Neuronal stem cell (in vitro differentiated cells): ENCODE results near the gene PSMA6.

ENCODE experiments used
- DNase-seq: peaks from one replicate; pipeline ENCODE4 v3.0.0-alpha.2; 2013; ENCODE audit warnings: low spot score
- H2AFZ ChIP-seq: one replicate; pipeline ENCODE4 v1.6.1; 2013; ENCODE audit warnings: mild to moderate bottlenecking, low read length, inconsistent platforms
- H2AK5ac ChIP-seq: 2 replicates; pipeline ENCODE4 v1.6.1; 2013; ENCODE audit warnings: low read depth, mild to moderate bottlenecking, inconsistent platforms, low read length, moderate library complexity, mixed read lengths
- H2BK120ac ChIP-seq: 2 replicates; pipeline ENCODE4 v1.6.1; 2013; ENCODE audit warnings: low read depth, mild to moderate bottlenecking, inconsistent platforms, low read length, moderate library complexity, mixed read lengths
- H2BK12ac ChIP-seq: one replicate; pipeline ENCODE4 v1.6.1; 2013; ENCODE audit warnings: low read length, inconsistent platforms
- H2BK15ac ChIP-seq: 2 replicates; pipeline ENCODE4 v1.6.1; 2013; ENCODE audit warnings: mild to moderate bottlenecking, low read length, inconsistent platforms, mixed read lengths
- H2BK5ac ChIP-seq: one replicate; pipeline ENCODE4 v1.6.1; 2013; ENCODE audit warnings: inconsistent platforms, mild to moderate bottlenecking, low read length, moderate library complexity
- H3K14ac ChIP-seq: one replicate; pipeline ENCODE4 v1.6.1; 2013; ENCODE audit warnings: low read length, inconsistent platforms
- H3K18ac ChIP-seq: 2 replicates; pipeline ENCODE4 v1.6.1; 2013; ENCODE audit warnings: low read length, inconsistent platforms
- H3K23ac ChIP-seq: 2 replicates; pipeline ENCODE4 v1.6.1; 2013; ENCODE audit warnings: low read depth, mild to moderate bottlenecking, mixed read lengths, low read length, inconsistent platforms; ENCODE audit not compliant: poor library complexity
- H3K27ac ChIP-seq: replicated peaks from 3 replicates; pipeline ENCODE4 v1.5.1; 2013; ENCODE audit warnings: low read length, inconsistent platforms
- H3K27me3 ChIP-seq, 3 experiments: 2 replicates each; pipeline ENCODE4 v1.6.1; 2013; ENCODE audit warnings: low read length in 3 of 3, mild to moderate bottlenecking in 2 of 3, inconsistent platforms in 1 of 3, low read depth in 1 of 3, mixed read lengths in 1 of 3, moderate library complexity in 1 of 3; ENCODE audit not compliant: control insufficient read depth in 3 of 3, insufficient read depth in 3 of 3
- H3K36me3 ChIP-seq, 2 donors: replicated peaks in 1 of 2; 2 replicates each; pipeline ENCODE4 v1.6.1; 2013; ENCODE audit warnings: low read length in 2 of 2; ENCODE audit not compliant: control insufficient read depth in 2 of 2, insufficient read depth in 2 of 2
- H3K4ac ChIP-seq: 2 replicates; pipeline ENCODE4 v1.6.1; 2013; ENCODE audit warnings: inconsistent platforms, mild to moderate bottlenecking, low read length, moderate library complexity
- H3K4me1 ChIP-seq, 2 donors: 1 replicate in 1 of 2; 2 replicates in 1 of 2; pipeline ENCODE4 v1.6.1; 2013; ENCODE audit warnings: low read length in 2 of 2, low read depth in 1 of 2; ENCODE audit not compliant: control insufficient read depth in 2 of 2, insufficient read depth in 1 of 2
- H3K4me2 ChIP-seq: one replicate; pipeline ENCODE4 v1.6.1; 2013; ENCODE audit warnings: mild to moderate bottlenecking, low read length, inconsistent platforms; ENCODE audit not compliant: insufficient read depth, poor library complexity, severe bottlenecking
- H3K4me3 ChIP-seq, 2 donors: 2 replicates each; pipeline ENCODE4 v1.5.1; 2013; ENCODE audit warnings: low read length in 2 of 2, mild to moderate bottlenecking in 2 of 2, inconsistent platforms in 1 of 2, moderate library complexity in 1 of 2
- H3K79me1 ChIP-seq: one replicate; pipeline ENCODE4 v1.6.1; 2013; ENCODE audit warnings: low read depth, mild to moderate bottlenecking, inconsistent platforms, low read length, moderate library complexity
- H3K9ac ChIP-seq: one replicate; pipeline ENCODE4 v1.6.1; 2013; ENCODE audit warnings: mild to moderate bottlenecking, low read depth, low read length, inconsistent platforms; ENCODE audit not compliant: poor library complexity
- H3K9me3 ChIP-seq, 2 donors: replicated peaks in 1 of 2; 2 replicates each; pipeline versions ENCODE3 to v1.6.1; 2013; ENCODE audit warnings: low read length in 2 of 2, mild to moderate bottlenecking in 2 of 2, inconsistent platforms in 1 of 2, low read depth in 1 of 2, mixed read lengths in 1 of 2, moderate library complexity in 1 of 2; ENCODE audit not compliant: control insufficient read depth in 2 of 2, insufficient read depth in 1 of 2
- H4K8ac ChIP-seq: one replicate; pipeline ENCODE4 v1.6.1; 2013; ENCODE audit warnings: low read depth, mild to moderate bottlenecking, inconsistent platforms, low read length, moderate library complexity
- H4K91ac ChIP-seq: one replicate; pipeline ENCODE4 v1.6.1; 2013; ENCODE audit warnings: low read length, low read depth, mild to moderate bottlenecking, inconsistent platforms; ENCODE audit not compliant: poor library complexity
- WGBS, 2 donors: extraction: QIAGEN DNeasy Blood & Tissue Kit; methylation state at CpG; one replicate each; pipeline ENCODE4 v1.1.7; 2013; ENCODE audit warnings: missing lambda C conversion rate in 2 of 2, mixed read lengths in 1 of 2; ENCODE audit not compliant: insufficient read length in 2 of 2, insufficient replicate concordance in 1 of 2; ENCODE audit errors: extremely low coverage in 2 of 2; 5-methylcytosine and 5-hydroxymethylcytosine counted together

PSMA6 gene

DNA sequence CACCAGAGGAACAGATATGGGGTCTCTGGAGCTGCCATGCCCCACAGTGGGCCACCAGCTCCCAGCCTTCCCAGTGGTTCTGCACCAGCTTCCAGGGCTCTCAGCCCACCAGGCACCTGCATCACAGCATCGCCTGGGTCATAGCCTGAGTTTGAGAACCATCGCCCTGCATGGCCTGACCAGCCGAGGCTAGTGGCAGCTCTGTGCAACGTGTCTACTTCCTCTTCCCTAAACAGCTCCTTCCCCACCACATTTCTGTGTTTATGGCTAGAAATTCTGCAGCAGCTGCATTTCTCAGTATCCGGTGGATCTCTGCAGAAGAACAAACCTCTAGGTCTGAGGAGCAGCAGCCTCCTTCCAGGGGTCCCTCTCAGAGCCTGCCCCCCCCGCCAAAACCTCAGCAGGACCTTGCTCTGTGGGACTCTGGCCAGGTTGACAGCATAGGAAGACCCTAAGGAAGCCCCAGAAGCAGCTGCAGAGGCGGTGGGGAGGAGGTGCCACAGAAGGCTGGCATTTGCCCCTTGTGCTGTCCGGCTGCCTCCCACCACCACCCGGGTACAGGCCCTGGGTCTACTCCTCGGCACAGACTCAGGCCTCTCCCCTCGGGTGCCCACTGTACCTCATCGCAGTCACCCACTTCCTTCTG is 47.7 kb downstream of the PSMA6 start:
- H3K4me2 ChIP-seq = no peak overlapping the region
- H3K14ac ChIP-seq = no peak overlapping the region
- H2BK15ac ChIP-seq = no peak overlapping the region
- H3K18ac ChIP-seq = peak overlapping the region; percentile 15
- no peak overlapping the region for H4K8ac ChIP-seq
- H3K9me3 ChIP-seq = no peaks in the 10 kb centered on the region
- H2AK5ac ChIP-seq = peak overlapping the region; percentile 54
- H2BK5ac ChIP-seq = peak overlapping the region; percentile 0
- no peak overlapping the region for H3K9ac ChIP-seq
- H3K23ac ChIP-seq = no peak overlapping the region
- no peak overlapping the region for H3K4ac ChIP-seq
- H3K36me3 ChIP-seq = no peaks in the 10 kb centered on the region
- no peaks in the 10 kb centered on the region for H3K79me1 ChIP-seq
- H2BK12ac ChIP-seq = no peak overlapping the region
- no peak overlapping the region for H2BK120ac ChIP-seq
- WGBS, 2 donors = no CpG with 5 or more reads among the region's 12 CpGs
- no peak overlapping the region for H2AFZ ChIP-seq
- DNase-seq = no peak
- no peak overlapping the region for H3K4me3 ChIP-seq
- H4K91ac ChIP-seq = no peak overlapping the region
- peaks cover 11 to 16% of the 10 kb centered on the region in 2 donors for H3K4me1 ChIP-seq
- no peak overlapping the region for H3K27ac ChIP-seq
- H3K27me3 ChIP-seq = no peaks in the 10 kb centered on the region

DNA sequence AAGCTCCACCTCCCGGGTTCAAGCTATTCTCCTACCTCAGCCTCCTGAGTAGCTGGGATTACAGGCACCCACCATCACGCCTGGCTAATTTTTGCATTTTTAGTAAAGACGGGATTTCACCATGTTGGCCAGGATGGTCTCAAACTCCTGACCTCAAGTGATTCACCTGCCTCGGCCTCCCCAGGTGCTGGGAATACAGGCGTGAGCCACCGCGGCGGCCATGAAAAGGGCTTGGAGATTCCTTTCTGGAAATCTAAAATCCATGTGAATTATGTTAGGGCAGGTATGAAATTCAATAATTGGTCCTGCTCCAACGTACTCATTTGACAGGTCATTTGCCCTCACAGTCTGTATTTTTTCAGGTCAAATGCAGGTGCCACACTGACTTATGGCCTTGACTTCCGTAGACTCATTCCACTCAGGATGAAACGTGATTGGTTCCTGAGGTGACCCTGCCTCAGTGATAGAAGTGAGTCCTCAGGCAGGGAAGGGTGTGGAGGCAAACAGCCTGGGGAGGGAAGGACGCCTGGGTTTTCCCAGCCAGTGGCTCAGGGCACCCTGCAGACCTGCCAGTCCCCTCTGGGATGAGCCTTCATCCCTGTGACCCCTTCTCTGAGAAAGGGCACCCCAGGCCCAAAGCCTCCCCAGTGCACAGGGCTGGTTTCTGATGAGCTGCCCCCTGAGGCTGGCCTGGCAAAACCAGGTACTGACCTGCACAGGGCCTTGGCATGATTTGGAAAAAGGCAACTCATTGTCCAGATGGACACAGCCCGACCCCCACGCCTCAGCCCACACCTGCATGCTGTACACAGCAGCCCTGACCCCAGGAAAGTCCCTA is 48.7 kb downstream of the PSMA6 start:
- Histone ChIP-seq H3K79me1 (no peaks in the 10 kb centered on the region), H3K23ac (no peak overlapping the region), H3K36me3 (no peaks in the 10 kb centered on the region), H3K4me1 (peaks cover 11 to 16% of the 10 kb centered on the region in 2 donors), H2BK15ac (no peak overlapping the region), H3K9me3 (no peaks in the 10 kb centered on the region), H4K91ac (no peak overlapping the region), H3K14ac (no peak overlapping the region), H3K4me3 (no peak overlapping the region), H3K18ac (peak overlapping the region; percentile 17), H4K8ac (no peak overlapping the region), H3K4ac (no peak overlapping the region), H3K9ac (no peak overlapping the region), H2AK5ac (no peak overlapping the region), H3K27ac (no peak overlapping the region), H2BK120ac (no peak overlapping the region), H3K4me2 (no peak overlapping the region), H2BK5ac (no peak overlapping the region), H3K27me3 (no peaks in the 10 kb centered on the region), H2BK12ac (no peak overlapping the region), H2AFZ (peak overlapping the region; percentile 71)
- no peak for DNase-seq
- no CpG with 5 or more reads among the region's 14 CpGs for WGBS, 2 donors

DNA sequence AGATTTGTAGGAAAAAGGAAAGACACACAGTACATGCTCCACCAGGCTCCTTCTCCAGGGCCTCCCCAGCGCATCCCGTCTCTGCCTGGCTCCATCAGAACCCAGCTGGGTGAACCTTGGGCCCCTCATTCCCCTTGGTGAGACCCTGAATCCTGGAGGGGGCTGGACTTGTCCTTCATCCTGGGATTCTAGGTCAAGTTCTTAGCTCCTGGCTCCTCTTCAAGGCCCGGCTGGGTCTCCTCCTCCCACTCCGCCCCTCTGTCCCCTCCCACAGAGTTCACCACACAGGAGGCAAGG is 49.2 kb downstream of the PSMA6 start:
- H3K4me2 ChIP-seq = no peak overlapping the region
- no peak overlapping the region for H4K91ac ChIP-seq
- H3K27ac ChIP-seq = no peak overlapping the region
- no peak overlapping the region for H4K8ac ChIP-seq
- no peaks in the 10 kb centered on the region for H3K27me3 ChIP-seq
- peak overlapping the region; percentile 71 for H2AFZ ChIP-seq
- no peak overlapping the region for H3K4ac ChIP-seq
- H3K18ac ChIP-seq = no peak overlapping the region
- H2BK15ac ChIP-seq = no peak overlapping the region
- H3K4me3 ChIP-seq = no peak overlapping the region
- peak overlapping the region; percentile 4 for H2AK5ac ChIP-seq
- peaks cover 10 to 13% of the 10 kb centered on the region in 2 donors for H3K4me1 ChIP-seq
- H3K9ac ChIP-seq = no peak overlapping the region
- H3K36me3 ChIP-seq = no peaks in the 10 kb centered on the region
- H2BK5ac ChIP-seq = no peak overlapping the region
- no peaks in the 10 kb centered on the region for H3K9me3 ChIP-seq
- peak overlapping the region; percentile 20 for H3K23ac ChIP-seq
- H2BK12ac ChIP-seq = no peak overlapping the region
- no peak overlapping the region for H3K14ac ChIP-seq
- WGBS, 2 donors = no CpG with 5 or more reads among the region's 4 CpGs
- no peak for DNase-seq
- H2BK120ac ChIP-seq = no peak overlapping the region
- no peaks in the 10 kb centered on the region for H3K79me1 ChIP-seq

DNA sequence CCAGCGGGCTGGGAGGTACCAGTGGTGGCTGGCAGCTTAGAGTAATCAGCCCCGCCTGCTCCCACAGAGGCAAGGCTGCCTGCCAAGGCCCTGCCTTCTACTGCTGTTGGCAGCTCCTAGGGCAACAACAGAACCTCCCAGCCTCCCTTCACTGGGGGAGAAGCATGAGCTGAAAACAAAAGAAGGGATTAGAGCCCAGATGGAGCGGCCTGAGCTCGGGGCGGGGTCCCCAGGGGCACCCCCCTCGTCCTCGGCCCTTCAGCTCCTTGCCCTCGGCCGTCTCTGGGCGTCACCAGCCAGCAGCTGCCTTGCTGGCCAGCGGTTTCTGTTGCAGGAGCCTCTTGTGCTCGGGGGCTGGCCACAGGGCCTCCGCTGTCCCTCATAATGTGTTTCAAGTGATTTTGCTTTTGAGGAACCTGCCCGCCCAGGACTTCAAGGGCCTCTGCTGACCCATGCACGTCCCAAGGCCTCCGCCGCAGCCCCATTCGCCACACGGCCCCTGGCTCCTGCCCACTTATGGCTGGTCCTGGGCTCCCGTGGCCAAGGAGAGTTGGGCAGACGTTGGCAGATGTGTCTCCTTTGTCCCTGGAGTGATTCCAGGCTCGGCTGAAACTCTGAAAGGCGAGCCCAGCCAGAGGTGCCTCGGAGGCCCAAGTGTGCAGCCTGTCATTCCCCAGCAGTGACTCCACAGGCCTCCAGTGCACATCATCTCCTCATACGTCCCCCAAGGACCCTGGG is 49.7 kb downstream of the PSMA6 start:
- no peaks in the 10 kb centered on the region for H3K9me3 ChIP-seq
- H3K23ac ChIP-seq = peak overlapping the region; percentile 20
- H3K4me3 ChIP-seq = no peak overlapping the region
- H2BK15ac ChIP-seq = no peak overlapping the region
- no peaks in the 10 kb centered on the region for H3K36me3 ChIP-seq
- no peak overlapping the region for H4K91ac ChIP-seq
- H3K4me2 ChIP-seq = no peak overlapping the region
- no peak overlapping the region for H3K4ac ChIP-seq
- H2BK5ac ChIP-seq = no peak overlapping the region
- peak overlapping the region; percentile 68 for H3K18ac ChIP-seq
- H3K27me3 ChIP-seq = no peaks in the 10 kb centered on the region
- WGBS, 2 donors = no CpG with 5 or more reads among the region's 25 CpGs
- no peak overlapping the region for H3K14ac ChIP-seq
- peaks cover 4 to 10% of the 10 kb centered on the region in 2 donors for H3K4me1 ChIP-seq
- no peak overlapping the region for H4K8ac ChIP-seq
- no peak overlapping the region for H2BK12ac ChIP-seq
- peak overlapping the region; percentile 57 for H2AK5ac ChIP-seq
- DNase-seq = no peak
- H3K9ac ChIP-seq = no peak overlapping the region
- H2AFZ ChIP-seq = peak overlapping the region; percentile 71
- H2BK120ac ChIP-seq = no peak overlapping the region
- H3K27ac ChIP-seq = no peak overlapping the region
- no peaks in the 10 kb centered on the region for H3K79me1 ChIP-seq
